Mononuclear cell (primary cell): Measurements from ENCODE around the gene CIT. TPM values are rescaled to one million over a fixed set of nuclear protein-coding genes. Genes with fewer than 3 reads are reported as not detected.

ENCODE experiments used
- H3K27me3 ChIP-seq: 2 replicates; pipeline ENCODE4 v1.6.0; 2011; ENCODE audit warnings: low read length, control low read depth; ENCODE audit not compliant: insufficient read depth
- H3K4me1 ChIP-seq: 2 replicates; pipeline ENCODE4 v1.5.1; 2011; ENCODE audit warnings: mild to moderate bottlenecking, low read length, control low read depth; ENCODE audit not compliant: insufficient read depth
- H3K4me3 ChIP-seq: 2 replicates; pipeline ENCODE4 v1.5.1; 2011; ENCODE audit warnings: mild to moderate bottlenecking, low read length, moderate library complexity
- H3K9me3 ChIP-seq: 2 replicates; pipeline ENCODE4 v1.5.1; 2011; ENCODE audit warnings: low read depth, mild to moderate bottlenecking, control low read depth, low read length
- total RNA-seq: library from RNA; depleted of rRNA; stranded (reverse); fragments of >200 nt; gene quantifications from one replicate; pipeline ENCODE4 v1.2.3, GENCODE V29; 2012

Gene CIT
- total RNA-seq, 1 donor, result 0.84 TPM

DNA sequence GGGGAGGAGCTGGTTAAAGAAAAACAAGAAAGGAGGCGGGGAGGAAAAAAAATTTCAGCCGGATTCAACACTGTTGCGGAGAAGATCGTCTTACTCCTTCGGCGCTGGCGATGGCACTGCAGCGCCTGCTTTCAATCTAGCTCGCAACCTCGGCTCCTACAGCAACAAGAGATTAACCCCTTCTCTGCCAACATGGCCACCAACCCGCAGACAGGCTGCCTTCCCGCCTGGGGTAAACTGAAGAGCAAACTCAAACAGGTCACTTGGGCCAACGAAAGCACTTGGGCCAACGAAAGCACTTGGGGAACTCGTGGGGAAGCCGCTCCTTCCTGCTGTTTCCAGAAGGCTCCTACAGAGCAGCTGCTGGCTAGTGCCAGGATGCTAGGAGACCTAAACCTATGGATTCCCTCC is 73.7 kb downstream of the CIT start:
- no peak overlapping the region for H3K4me3 ChIP-seq
- H3K9me3 ChIP-seq, result no peaks in the 10 kb centered on the region
- H3K27me3 ChIP-seq, result no peaks in the 10 kb centered on the region
- H3K4me1 ChIP-seq, result no peaks in the 10 kb centered on the region

DNA sequence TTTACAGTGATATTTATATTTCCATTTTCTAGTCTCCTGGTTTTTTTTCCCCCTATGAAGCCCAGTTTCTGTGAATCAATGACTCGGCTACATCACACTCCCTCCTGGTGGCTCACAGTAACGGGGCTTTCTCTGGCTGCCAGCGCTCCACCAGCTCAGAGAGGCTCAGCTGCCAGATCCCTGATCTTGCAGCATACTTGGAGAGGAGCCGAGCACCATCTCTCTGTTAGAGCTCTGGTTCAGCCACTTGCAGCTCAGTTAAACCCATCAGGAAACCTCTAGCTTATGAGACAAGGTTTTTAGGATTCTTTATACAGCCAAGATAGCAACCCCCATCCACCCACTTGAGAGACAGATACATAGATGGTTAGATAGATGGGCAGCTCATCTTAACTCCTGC is 74.6 kb downstream of the CIT start:
- no peaks in the 10 kb centered on the region for H3K9me3 ChIP-seq

DNA sequence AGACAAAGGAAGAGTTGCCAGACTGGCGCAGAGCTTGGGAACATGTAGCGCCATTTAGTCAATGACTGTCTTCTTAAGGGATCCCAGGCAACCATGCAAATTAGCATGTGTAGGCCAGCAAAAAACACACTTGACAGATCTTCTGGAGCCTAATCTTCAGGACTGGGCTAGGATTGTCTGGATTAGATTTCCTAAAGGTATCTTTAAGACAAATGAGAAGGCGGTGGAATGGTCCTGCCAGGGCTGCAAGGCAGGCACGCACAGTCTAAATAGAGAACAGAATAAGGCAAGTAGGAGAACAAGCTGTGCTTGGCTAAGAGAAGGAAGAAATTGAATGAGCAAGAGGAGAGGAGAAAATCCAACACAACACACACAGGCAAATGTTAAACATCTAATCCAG is 80.0 kb downstream of the CIT start:
- Histone ChIP-seq H3K4me3 (no peak overlapping the region), H3K27me3 (no peaks in the 10 kb centered on the region), H3K9me3 (no peaks in the 10 kb centered on the region), H3K4me1 (no peaks in the 10 kb centered on the region)

More for the DNA sequence above, 74.6 kb downstream of the CIT start:
- no peak overlapping the region for H3K4me3 ChIP-seq
- H3K4me1 ChIP-seq, result no peaks in the 10 kb centered on the region
- no peaks in the 10 kb centered on the region for H3K27me3 ChIP-seq

DNA sequence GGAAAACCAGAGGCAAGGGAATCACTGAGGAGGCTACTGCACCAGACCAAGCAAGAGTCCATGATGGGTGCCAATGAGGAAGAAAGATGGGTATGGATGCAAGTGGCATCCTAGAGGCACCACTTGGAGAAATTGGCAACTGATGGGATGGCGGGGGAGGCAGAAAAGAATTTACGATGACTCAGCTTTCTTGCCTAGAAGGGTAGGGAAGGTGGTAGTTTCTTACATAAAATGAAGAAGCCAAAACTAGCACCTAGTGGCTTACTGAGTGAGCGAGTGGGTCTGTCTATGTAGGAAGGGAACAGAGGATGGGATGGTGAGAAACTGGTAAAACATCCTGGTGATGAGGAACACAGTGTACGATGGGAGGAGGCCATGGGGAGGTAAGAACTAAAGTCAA is 80.8 kb downstream of the CIT start:
- no peaks in the 10 kb centered on the region for H3K27me3 ChIP-seq
- no peaks in the 10 kb centered on the region for H3K9me3 ChIP-seq
- no peak overlapping the region for H3K4me3 ChIP-seq
- no peaks in the 10 kb centered on the region for H3K4me1 ChIP-seq

DNA sequence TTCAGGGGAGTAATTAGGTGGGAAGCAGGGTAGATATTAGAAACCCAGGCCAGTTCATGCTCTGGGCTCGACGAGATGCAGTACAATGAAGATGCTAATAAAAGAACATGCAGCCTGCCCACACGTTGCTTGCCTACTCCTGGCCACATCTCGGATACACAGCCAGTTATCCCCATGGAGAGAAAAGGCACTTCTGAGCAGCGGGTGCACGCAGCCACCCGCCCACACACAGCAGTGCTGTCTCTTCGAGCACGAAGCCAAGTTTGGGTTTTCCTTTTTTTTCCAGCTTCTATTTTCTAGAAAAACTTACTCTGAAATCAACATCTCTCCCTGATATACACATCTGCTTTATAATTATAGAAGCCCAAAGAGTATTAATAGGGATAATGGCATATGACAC is 85.7 kb downstream of the CIT start:
- no peaks in the 10 kb centered on the region for H3K27me3 ChIP-seq
- no peaks in the 10 kb centered on the region for H3K9me3 ChIP-seq
- H3K4me1 ChIP-seq, result no peaks in the 10 kb centered on the region
- no peak overlapping the region for H3K4me3 ChIP-seq

DNA sequence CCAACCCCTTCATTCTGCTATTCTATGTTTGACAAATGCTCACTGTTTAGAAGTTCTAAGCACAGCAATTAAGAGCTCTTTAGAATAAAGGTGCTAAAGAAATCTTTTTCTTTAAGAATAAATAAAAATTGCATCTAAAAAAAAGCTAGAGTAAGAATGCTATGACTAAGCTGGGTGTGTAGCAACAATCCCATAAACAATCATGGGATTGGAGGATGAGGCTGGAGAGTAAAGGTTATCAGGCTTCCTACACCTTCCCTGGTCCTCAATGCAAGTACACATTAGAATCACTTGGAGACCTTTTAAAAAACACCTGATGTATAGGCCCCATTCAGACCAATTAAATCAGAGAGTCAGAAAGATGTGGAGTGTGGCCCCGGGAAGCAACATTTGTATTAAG is 88.3 kb downstream of the CIT start:
- Histone ChIP-seq H3K4me1 (no peaks in the 10 kb centered on the region), H3K4me3 (no peak overlapping the region), H3K9me3 (no peaks in the 10 kb centered on the region)

DNA sequence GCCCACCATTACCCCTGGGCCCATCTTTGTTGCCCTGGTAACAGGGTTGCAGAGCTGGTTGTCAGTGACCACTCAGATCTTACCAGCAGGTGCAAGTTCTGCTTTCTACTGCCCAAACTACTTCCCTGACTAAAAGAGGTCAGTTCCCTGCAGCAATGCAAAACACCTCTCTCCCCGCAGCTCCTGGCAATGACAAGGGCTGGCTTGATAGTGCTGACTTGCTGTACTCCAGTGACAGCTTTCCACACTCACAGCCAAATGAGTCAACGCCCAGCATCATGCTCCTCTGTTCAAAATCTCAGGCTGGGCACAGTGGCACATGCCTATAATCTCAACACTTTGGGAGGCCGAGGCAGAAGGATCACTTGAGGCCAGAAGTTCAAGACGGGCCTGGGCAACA is 90.6 kb downstream of the CIT start:
- Histone ChIP-seq H3K9me3 (no peaks in the 10 kb centered on the region), H3K27me3 (no peaks in the 10 kb centered on the region), H3K4me3 (no peak overlapping the region), H3K4me1 (no peaks in the 10 kb centered on the region)

More for the DNA sequence above, 88.3 kb downstream of the CIT start:
- H3K27me3 ChIP-seq, result no peaks in the 10 kb centered on the region

DNA sequence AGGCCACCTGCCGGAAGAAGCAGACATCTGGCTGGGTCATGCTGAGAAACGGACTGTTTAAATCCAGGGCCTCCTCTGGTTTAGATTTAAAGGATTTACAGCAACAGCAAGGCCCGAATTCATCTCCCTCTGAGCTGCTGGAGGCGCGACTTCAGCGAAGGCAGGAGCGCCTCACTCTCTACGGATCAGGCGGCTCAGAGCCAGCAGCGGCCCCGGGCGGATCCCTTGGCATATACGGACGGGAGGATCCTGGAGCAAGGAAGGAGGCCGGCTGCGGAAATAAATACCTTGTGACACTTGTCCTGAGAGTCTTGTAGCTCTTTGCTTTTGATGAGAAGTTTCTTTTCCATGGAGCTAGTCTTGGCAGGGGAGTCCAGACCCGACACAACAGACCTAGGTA is 92.4 kb downstream of the CIT start:
- Histone ChIP-seq H3K9me3 (no peaks in the 10 kb centered on the region), H3K4me1 (no peaks in the 10 kb centered on the region), H3K4me3 (no peak overlapping the region), H3K27me3 (no peaks in the 10 kb centered on the region)

DNA sequence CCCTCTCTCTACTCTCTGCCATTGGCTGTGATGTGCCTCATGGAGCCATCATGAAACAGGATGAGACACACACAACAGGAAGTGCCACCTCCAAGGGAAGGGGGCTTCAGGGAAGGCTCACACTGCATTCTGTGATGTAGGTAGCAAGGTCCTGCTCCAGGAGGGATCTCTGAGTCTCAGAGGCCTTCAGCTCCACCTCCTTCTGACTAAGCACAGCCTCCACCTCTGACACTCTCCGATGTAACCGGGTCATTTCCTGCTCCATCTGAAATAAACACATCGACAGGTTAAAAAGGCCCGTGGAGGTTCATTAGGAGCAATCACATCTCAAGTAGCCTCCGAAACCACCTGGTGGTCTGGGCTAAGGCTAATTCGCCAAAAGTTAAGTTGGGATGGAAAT is 93.3 kb downstream of the CIT start:
- Histone ChIP-seq H3K9me3 (no peaks in the 10 kb centered on the region), H3K27me3 (no peaks in the 10 kb centered on the region), H3K4me1 (no peaks in the 10 kb centered on the region), H3K4me3 (no peak overlapping the region)

DNA sequence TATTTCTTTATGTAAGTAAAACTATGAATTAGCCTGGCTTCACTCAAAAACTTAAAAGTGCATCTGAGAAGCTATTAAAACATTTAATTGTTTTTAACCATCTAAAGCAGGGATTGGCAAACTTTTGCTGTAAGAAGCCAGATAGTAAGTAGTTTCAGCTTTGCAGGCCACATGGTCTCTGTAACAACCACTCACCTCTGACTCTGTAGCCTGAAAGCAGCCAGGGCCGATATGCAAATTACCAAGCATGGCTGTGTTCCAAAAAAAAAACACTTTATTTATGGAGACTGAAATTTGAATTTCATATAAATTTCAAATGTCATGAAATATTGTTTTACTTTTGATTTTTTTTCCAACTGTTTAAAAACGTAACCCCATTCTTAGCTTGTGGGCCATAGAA is 95.3 kb downstream of the CIT start:
- no peaks in the 10 kb centered on the region for H3K9me3 ChIP-seq
- H3K4me3 ChIP-seq, result no peak overlapping the region
- no peaks in the 10 kb centered on the region for H3K4me1 ChIP-seq
- no peaks in the 10 kb centered on the region for H3K27me3 ChIP-seq

DNA sequence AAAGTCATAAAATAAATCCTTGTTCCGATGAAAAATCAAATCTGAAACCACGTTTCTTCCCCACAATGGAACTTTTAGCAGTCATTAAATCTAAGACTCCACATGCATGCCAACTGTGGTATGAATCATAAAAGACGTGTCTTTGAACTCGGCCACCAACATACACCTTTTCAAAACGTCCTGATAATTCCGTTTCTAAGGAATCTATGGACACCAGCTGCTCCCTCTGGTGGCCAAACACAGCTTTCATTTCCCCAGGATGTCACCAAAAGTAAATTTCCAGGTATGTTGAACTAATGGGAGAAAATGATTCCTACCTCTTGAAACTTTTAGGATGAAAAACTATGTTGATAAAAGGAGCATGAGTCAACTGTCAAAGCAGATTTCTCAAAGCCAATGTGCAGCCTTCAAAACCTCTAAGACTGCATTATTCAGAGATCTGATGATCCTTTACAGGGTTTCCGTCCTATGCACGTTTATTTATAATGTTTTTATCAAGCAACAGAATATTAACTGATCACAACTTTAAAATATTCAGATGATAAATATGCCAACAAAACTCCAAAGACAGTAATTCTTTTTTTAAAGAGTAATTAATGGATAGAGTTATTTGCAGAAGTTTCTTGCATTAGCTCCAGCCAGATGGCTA is 96.2 kb downstream of the CIT start:
- Histone ChIP-seq H3K4me3 (no peak overlapping the region), H3K27me3 (no peaks in the 10 kb centered on the region), H3K9me3 (no peaks in the 10 kb centered on the region), H3K4me1 (no peaks in the 10 kb centered on the region)

DNA sequence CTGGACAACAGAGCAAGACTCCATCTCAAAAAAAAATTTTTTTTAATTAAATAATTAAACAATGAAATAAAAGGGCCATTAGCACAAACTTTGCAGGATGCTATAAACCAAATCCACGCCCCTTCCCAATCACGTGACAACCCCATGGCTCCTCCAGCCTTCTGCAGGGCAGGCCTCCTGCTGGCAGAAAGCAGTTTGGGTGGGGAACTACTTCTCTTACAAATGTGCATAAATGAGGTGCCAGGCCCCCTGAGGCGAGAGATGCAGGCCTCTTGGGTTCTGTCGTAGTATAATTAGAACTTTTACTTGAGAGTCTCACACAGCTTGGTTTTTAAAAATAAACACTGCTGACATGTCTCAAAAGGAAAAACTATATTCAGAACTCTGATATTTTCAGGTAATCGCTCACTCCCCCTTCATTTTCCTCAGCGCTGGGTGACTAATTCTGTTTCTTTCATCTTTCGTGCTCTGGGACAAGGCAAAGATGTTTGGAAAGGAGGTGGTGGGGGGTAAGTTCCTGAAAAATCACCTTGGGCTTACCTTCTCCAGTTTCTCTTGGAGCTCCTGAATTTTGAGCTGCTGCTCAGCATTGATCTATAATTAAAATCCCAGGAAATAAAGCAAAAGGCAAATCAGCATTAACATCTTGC is 101.7 kb downstream of the CIT start:
- H3K27me3 ChIP-seq, result no peaks in the 10 kb centered on the region
- no peaks in the 10 kb centered on the region for H3K4me1 ChIP-seq
- no peaks in the 10 kb centered on the region for H3K9me3 ChIP-seq
- no peak overlapping the region for H3K4me3 ChIP-seq

DNA sequence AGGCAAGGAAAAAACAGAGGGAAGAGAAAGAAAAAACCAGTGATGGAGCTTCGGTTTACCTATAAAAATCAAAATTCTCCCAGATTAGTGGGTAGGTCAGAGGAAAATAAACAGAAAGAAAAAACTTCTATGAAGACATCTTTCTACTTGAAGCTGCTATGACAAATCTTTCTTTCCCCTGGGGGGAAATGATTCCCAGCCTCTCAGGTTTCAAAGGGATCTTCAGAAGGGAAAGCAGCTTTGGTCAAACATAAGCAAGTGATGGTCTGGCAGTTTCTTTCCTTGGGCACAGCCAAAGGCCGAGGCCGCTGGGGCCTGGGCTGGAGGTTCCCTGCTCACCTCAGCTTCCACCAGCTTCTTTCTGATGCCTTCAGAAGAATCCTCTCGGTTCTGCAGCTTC is 104.7 kb downstream of the CIT start:
- H3K4me1 ChIP-seq, result no peaks in the 10 kb centered on the region
- no peaks in the 10 kb centered on the region for H3K27me3 ChIP-seq
- no peaks in the 10 kb centered on the region for H3K9me3 ChIP-seq
- no peak overlapping the region for H3K4me3 ChIP-seq

DNA sequence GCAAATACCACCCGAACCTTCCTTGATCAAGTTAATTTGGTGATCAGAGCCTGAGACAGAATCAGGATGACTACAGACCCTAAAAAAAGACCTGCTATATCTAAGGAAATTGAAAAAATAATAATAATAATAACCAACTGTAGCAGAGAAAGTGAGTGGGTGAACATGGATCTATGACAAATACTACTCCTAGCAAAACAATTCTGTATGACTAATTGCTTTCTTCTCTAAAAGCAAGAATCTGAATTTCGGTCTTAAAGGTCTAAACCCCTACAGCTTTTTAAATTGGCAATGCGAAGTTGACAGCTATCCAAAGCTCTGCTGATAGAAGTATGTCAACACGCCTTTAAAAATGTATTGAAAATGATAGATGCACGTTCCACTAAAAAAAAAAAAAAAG is 107.0 kb downstream of the CIT start:
- Histone ChIP-seq H3K27me3 (no peaks in the 10 kb centered on the region), H3K4me1 (no peaks in the 10 kb centered on the region), H3K4me3 (no peak overlapping the region), H3K9me3 (no peaks in the 10 kb centered on the region)

DNA sequence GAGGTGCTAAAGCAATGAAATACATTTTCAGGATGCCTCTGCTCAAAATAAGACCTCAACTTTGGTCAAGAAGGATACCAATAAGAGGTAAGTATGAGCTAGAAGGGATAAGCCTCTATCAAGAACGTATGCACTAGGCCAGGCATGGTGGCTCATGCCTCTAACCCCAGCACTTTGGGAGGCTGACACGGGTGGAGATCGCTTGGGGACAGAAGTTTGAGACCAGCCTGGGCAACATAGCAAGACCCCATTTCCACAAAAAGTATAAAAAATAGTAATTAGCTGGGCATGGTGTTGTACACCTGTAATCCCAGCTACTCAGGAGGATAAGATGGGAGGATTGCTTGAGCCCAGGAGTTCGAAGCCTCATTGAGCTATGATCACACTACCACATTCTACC is 114.5 kb downstream of the CIT start:
- H3K4me1 ChIP-seq, result no peaks in the 10 kb centered on the region
- no peaks in the 10 kb centered on the region for H3K9me3 ChIP-seq
- no peaks in the 10 kb centered on the region for H3K27me3 ChIP-seq
- no peak overlapping the region for H3K4me3 ChIP-seq

DNA sequence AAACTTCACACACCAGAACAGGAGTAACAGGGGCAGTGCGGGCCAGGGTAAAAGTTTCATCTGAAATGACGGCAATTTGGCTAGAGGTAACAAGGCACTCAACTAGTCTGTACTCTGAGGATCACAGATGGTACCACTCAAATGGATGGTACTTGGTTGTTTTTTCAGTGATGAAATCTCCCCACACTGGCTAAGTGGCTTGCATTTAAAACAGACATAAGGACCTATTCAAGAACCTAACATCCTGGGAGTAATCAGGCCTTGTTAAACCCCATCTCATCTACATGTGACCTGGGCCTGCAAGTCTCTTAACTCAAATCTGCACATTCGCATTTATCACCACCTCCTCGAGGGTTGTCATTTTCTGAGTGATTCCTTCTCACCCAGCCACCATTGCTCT is 118.4 kb downstream of the CIT start:
- Histone ChIP-seq H3K4me3 (no peak overlapping the region), H3K4me1 (no peaks in the 10 kb centered on the region), H3K27me3 (no peaks in the 10 kb centered on the region), H3K9me3 (no peaks in the 10 kb centered on the region)
